Kidney (tissue), 14 donors: ENCODE data around the gene MDM1. TPM values are rescaled to one million over a fixed set of nuclear protein-coding genes. Genes with fewer than 3 reads are reported as not detected.

Experiments used
- DNase-seq, 5 donors: peaks; one replicate each; pipeline ENCODE4 v3.0.0-alpha.2; 2013 to 2020
- FAIRE-seq: peaks from 2 replicates; lab custom pipeline; 2012; peaks lifted over from hg19 to GRCh38; lab: Jason Lieb, UNC
- H3K27ac ChIP-seq, 2 donors: one replicate each; pipeline ENCODE4 v1.7.0; 2013; ENCODE audit warnings: low read depth in 2 of 2, low read length in 2 of 2, inconsistent platforms in 1 of 2
- H3K27me3 ChIP-seq: one replicate; pipeline ENCODE4 v1.7.1; 2013; ENCODE audit warnings: low read length, inconsistent platforms; ENCODE audit not compliant: control insufficient read depth, insufficient read depth
- H3K36me3 ChIP-seq, 3 donors: one replicate each; pipeline versions ENCODE4 v1.7.0 to v1.7.1; 2013; ENCODE audit warnings: low read length in 3 of 3, control low read depth in 1 of 3, inconsistent platforms in 1 of 3; ENCODE audit not compliant: insufficient read depth in 3 of 3, control insufficient read depth in 2 of 3
- H3K4me1 ChIP-seq, 3 donors: one replicate each; pipeline versions ENCODE4 v1.7.0 to v1.7.1; 2013; ENCODE audit warnings: low read length in 3 of 3, inconsistent platforms in 1 of 3, low read depth in 1 of 3; ENCODE audit not compliant: control insufficient read depth in 2 of 3, insufficient read depth in 2 of 3
- H3K4me3 ChIP-seq, 3 donors: one replicate each; pipeline versions ENCODE4 v1.7.0 to v1.8.1; 2013; ENCODE audit warnings: low read length in 3 of 3, control low read depth in 1 of 3, inconsistent platforms in 1 of 3
- H3K9ac ChIP-seq, 3 donors: one replicate each; pipeline versions ENCODE4 v1.7.0 to v1.7.1; 2013; ENCODE audit warnings: low read length in 3 of 3, control low read depth in 1 of 3, inconsistent platforms in 1 of 3
- H3K9me3 ChIP-seq, 3 donors: one replicate each; pipeline versions ENCODE4 v1.7.0 to v1.7.1; 2013; ENCODE audit warnings: low read length in 3 of 3, control low read depth in 1 of 3, inconsistent platforms in 1 of 3; ENCODE audit not compliant: control insufficient read depth in 2 of 3, insufficient read depth in 1 of 3
- CTCF ChIP-seq: IDR thresholded peaks from 3 replicates; pipeline ENCODE4 v1.5.1; 2012; ENCODE audit warnings: mild to moderate bottlenecking, moderate library complexity, borderline replicate concordance; ENCODE audit not compliant: insufficient read depth; ENCODE audit errors: extremely low read depth
- intact Hi-C: fragments of 100-400 bp; cut with DNase I; formaldehyde crosslinking; loops from one replicate; pipeline ENCODE4 v1.11.1; 2022
- polyA plus RNA-seq: library from polyadenylated mRNA; stranded (reverse); fragments of 350-450 nt; fragmentation: Illumina TruSeq; extraction: RNeasy Lipid Tissue Mini Kit (QIAGEN cat#74804); gene quantifications from one replicate; pipeline ENCODE4 v1.2.3, GENCODE V29; 2014; ENCODE audit warnings: low read depth, low replicate concordance; ENCODE audit not compliant: insufficient read depth
- total RNA-seq: library from RNA; stranded (reverse); fragmentation: NEBNext Ultra II Directional; extraction: Animal tissue kit (Norgen Biotek cat#: 25700); gene quantifications from one replicate; pipeline ENCODE4 v1.2.1, GENCODE V29; 2021
- donor health status: control.
- donor health status: control.
- donor health status: control.
- donor health status: control.
- donor health status: control.
- donor health status: DM: yes; HTN: yes; CAD: no.
- donor health status: Normal renal cell carcinoma (clear cell type).

MDM1 gene
- total and polyA plus RNA-seq, 2 donors from 2014 or later, result 8.9 to 14.1 TPM

GRCh38 chr12:68356060-68356695, 24.0 kb upstream of the MDM1 start:
- no peak for TF ChIP-seq CTCF
- DNase-seq (no peak), FAIRE-seq (no peak)
- H3K36me3 ChIP-seq, result no peaks in the 10 kb centered on the region
- no peak overlapping the region for H3K4me3 ChIP-seq
- H3K9ac ChIP-seq, result no peak overlapping the region
- peaks cover 0 to 4% (median 4%) of the 10 kb centered on the region in 3 donors for H3K4me1 ChIP-seq
- H3K27ac ChIP-seq, result no peak overlapping the region
- H3K27me3 ChIP-seq, result no peaks in the 10 kb centered on the region
- no peaks in the 10 kb centered on the region for H3K9me3 ChIP-seq
- intact Hi-C loops, result no loop called here

GRCh38 chr12:68354977-68355541, 22.9 kb upstream of the MDM1 start:
- intact Hi-C loops, result no loop called here
- H3K36me3 ChIP-seq, result no peaks in the 10 kb centered on the region
- TF ChIP-seq CTCF, result no peak
- no peak overlapping the region for H3K4me3 ChIP-seq
- peaks cover 0 to 4% (median 4%) of the 10 kb centered on the region in 3 donors for H3K4me1 ChIP-seq
- H3K27ac ChIP-seq, result no peak overlapping the region
- no peak for DNase-seq
- no peaks in the 10 kb centered on the region for H3K27me3 ChIP-seq
- no peak for FAIRE-seq
- H3K9ac ChIP-seq, result no peak overlapping the region
- no peaks in the 10 kb centered on the region for H3K9me3 ChIP-seq

DNA sequence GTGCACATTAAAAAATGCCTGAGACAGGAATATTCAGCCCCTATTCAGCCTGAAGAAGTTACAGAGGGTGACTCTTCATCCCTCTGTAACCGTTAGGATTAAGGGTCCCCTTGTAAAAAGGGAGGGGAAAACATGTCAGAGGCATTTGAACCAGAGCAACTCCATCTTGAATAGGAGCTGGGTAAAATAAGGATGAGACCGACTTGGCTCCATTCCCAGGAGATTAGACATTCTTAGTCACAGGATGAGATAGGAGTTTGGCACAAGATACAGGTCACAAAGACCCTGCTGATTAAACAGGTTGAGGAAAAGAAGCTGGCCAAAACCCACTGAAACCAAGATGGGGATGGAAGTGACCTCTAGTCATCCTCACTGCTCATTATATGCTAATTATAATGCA, 19.9 kb upstream of the MDM1 start:
- no peak overlapping the region for H3K4me3 ChIP-seq
- no peaks in the 10 kb centered on the region for H3K9me3 ChIP-seq
- TF ChIP-seq CTCF, result no peak
- H3K27ac ChIP-seq, result no peak overlapping the region
- DNase-seq (no peak), FAIRE-seq (no peak)
- no peaks in the 10 kb centered on the region for H3K36me3 ChIP-seq
- intact Hi-C loops, result no loop called here
- H3K27me3 ChIP-seq, result no peaks in the 10 kb centered on the region
- H3K4me1 ChIP-seq, result no peaks in the 10 kb centered on the region
- no peak overlapping the region for H3K9ac ChIP-seq
